Measurements from ENCODE around the gene PWWP2B.

DNA sequence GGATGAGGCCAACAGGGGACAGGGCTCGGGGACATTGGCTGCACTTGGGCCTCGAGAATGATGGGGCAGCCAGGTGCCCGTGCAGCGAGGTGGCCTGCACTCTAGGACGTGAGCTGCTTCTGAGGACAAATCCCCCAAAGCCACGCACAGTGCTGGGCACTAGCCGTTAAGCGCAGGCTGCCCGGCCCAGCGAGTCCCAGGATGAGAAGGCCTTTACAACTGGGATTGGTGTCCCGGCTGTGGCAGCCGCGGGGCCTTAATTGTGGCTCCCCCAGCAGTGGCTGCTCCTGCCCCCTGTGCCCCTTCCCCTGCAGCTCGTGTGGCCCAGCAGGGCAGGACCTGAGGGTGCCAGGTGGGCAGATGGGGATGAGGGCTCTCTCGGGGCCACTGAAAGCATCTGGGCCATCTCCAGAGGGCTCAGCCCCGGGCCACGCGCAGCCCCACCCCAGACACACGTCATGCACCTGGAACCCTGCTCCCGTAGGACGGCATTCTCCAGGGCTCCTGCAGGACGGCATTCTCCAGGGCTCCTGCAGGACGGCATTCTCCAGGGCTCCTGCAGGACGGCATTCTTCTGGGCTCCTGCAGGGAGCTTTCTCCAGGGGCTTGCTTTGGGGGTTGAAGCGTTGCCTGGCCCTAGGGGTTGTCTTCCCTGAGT lies 6.6 kb downstream of the PWWP2B start:
- TF ChIP-seq, protein P1, sequence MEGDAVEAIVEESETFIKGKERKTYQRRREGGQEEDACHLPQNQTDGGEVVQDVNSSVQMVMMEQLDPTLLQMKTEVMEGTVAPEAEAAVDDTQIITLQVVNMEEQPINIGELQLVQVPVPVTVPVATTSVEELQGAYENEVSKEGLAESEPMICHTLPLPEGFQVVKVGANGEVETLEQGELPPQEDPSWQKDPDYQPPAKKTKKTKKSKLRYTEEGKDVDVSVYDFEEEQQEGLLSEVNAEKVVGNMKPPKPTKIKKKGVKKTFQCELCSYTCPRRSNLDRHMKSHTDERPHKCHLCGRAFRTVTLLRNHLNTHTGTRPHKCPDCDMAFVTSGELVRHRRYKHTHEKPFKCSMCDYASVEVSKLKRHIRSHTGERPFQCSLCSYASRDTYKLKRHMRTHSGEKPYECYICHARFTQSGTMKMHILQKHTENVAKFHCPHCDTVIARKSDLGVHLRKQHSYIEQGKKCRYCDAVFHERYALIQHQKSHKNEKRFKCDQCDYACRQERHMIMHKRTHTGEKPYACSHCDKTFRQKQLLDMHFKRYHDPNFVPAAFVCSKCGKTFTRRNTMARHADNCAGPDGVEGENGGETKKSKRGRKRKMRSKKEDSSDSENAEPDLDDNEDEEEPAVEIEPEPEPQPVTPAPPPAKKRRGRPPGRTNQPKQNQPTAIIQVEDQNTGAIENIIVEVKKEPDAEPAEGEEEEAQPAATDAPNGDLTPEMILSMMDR (IDR thresholded peaks at IDR 0.05): no peak
- TF ChIP-seq POLR2A (IDR thresholded peaks at IDR 0.05): no peak
- TF ChIP-seq POLR2AphosphoS5 (IDR thresholded peaks at IDR 0.05): no peak

All from sigmoid colon (tissue), 4 donors.